Astrocyte (in vitro differentiated cells and primary cell): ENCODE measurements around the gene CYP4X1. TPM values are rescaled to one million over a fixed set of nuclear protein-coding genes. Genes with fewer than 3 reads are reported as not detected.

Source experiments
- DNase-seq: peaks from one replicate; pipeline ENCODE4 v3.0.0-alpha.2; 2010; ENCODE audit warnings: low read depth
- FAIRE-seq: peaks from 2 replicates; lab custom pipeline; 2011; peaks lifted over from hg19 to GRCh38; lab: Jason Lieb, UNC
- H2AFZ ChIP-seq: 2 replicates; pipeline ENCODE4 v1.6.0; 2012; ENCODE audit warnings: low read depth, low read length, inconsistent platforms
- H3K27ac ChIP-seq: 2 replicates; pipeline ENCODE4 v1.5.1; 2011; ENCODE audit warnings: low read depth, low read length, inconsistent platforms
- H3K27me3 ChIP-seq: 2 replicates; pipeline ENCODE4 v1.6.0; 2011; ENCODE audit warnings: low read length, inconsistent platforms; ENCODE audit not compliant: insufficient read depth
- H3K36me3 ChIP-seq: 2 replicates; pipeline ENCODE4 v1.5.1; 2011; ENCODE audit warnings: low read length, inconsistent platforms; ENCODE audit not compliant: insufficient read depth
- H3K4me1 ChIP-seq: 2 replicates; pipeline ENCODE4 v1.5.1; 2011; ENCODE audit warnings: low read length, inconsistent platforms; ENCODE audit not compliant: insufficient read depth
- H3K4me2 ChIP-seq: 2 replicates; pipeline ENCODE4 v1.6.0; 2012; ENCODE audit warnings: low read length, inconsistent platforms
- H3K4me3 ChIP-seq: 2 replicates; pipeline ENCODE4 v1.5.1; 2011; ENCODE audit warnings: low read depth, mild to moderate bottlenecking, low read length, inconsistent platforms; ENCODE audit not compliant: insufficient read depth
- H3K79me2 ChIP-seq: 2 replicates; pipeline ENCODE4 v1.6.0; 2012; ENCODE audit warnings: mild to moderate bottlenecking, low read length, inconsistent platforms; ENCODE audit not compliant: insufficient read depth
- H3K9ac ChIP-seq: 2 replicates; pipeline ENCODE4 v1.6.0; 2012; ENCODE audit warnings: mild to moderate bottlenecking, low read length, inconsistent platforms
- H3K9me3 ChIP-seq: 2 replicates; pipeline ENCODE4 v1.5.1; 2012; ENCODE audit warnings: low read depth, mild to moderate bottlenecking, low read length, inconsistent platforms; ENCODE audit not compliant: insufficient read depth
- H4K20me1 ChIP-seq: 2 replicates; pipeline ENCODE4 v1.6.0; 2012; ENCODE audit warnings: low read length, inconsistent platforms; ENCODE audit not compliant: insufficient read depth
- H3K27ac Mint-ChIP-seq: one replicate; pipeline ENCODE4 v1.8.0; 2021; ENCODE audit warnings: mild to moderate bottlenecking, mixed read lengths; ENCODE audit not compliant: unreplicated experiment
- H3K27me3 Mint-ChIP-seq: one replicate; pipeline ENCODE4 v1.8.0; 2021; ENCODE audit warnings: low read depth, mixed read lengths; ENCODE audit not compliant: unreplicated experiment
- H3K36me3 Mint-ChIP-seq: one replicate; pipeline ENCODE4 v1.8.0; 2021; ENCODE audit warnings: low read depth, mixed read lengths; ENCODE audit not compliant: unreplicated experiment
- H3K4me1 Mint-ChIP-seq: one replicate; pipeline ENCODE4 v1.8.0; 2021; ENCODE audit warnings: low read depth, mixed read lengths; ENCODE audit not compliant: unreplicated experiment
- H3K4me3 Mint-ChIP-seq: one replicate; pipeline ENCODE4 v1.8.0; 2021; ENCODE audit warnings: mild to moderate bottlenecking, moderate library complexity, mixed read lengths; ENCODE audit not compliant: unreplicated experiment
- H3K9me3 Mint-ChIP-seq: one replicate; pipeline ENCODE4 v1.8.0; 2021; ENCODE audit warnings: mild to moderate bottlenecking, mixed read lengths; ENCODE audit not compliant: unreplicated experiment
- EZH2 ChIP-seq: IDR thresholded peaks from 2 replicates; pipeline ENCODE4 v1.6.1; 2012; ENCODE audit warnings: mild to moderate bottlenecking, low read length, inconsistent platforms; ENCODE audit not compliant: insufficient read depth
- total RNA-seq: library from RNA; stranded (reverse); gene quantifications from 2 replicates; pipeline ENCODE4 v1.2.1, GENCODE V29; 2021
- TF ChIP-seq, protein P1 (sequence below): IDR thresholded peaks from 2 replicates; pipeline ENCODE4 v1.5.1; 2011; ENCODE audit warnings: low read depth, mild to moderate bottlenecking, inconsistent platforms, low read length, moderate library complexity; ENCODE audit not compliant: insufficient read depth

The CYP4X1 gene
- total RNA-seq, 1 donor from 2014 or later: not detected

DNA sequence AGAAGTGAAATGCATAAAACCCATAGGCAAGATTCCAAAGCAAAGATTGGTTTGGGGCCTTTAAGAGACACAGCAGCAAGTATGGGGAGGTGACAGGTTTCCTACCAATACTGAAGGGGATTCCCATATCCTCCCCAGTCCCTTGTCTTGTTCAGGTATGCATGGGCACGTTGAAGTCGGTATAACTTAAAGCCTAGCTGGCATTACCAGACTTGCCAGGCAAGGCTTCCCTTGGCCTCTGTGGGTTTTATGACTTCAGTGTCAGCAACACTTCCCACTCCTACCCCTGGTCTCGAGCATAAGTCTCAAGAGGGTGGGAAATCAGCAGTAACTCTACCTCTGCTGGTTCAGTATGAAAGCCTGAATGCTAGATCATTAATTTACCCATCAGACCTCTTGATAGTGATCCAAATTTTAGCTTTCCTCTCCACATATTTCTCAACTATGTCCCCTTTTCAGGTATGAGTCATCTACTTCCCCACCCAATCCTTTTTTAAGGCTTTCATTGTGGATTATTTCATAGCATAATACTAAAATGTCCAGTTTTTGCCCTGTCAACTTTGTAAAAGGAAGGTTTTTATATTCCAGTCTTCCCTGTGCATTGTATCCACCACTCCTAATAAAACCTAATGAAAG is 6.8 kb downstream of the CYP4X1 start:
- DNase-seq (no peak), FAIRE-seq (no peak)
- Histone ChIP-seq H3K27me3 (peaks cover under 1% of the 10 kb centered on the region), H3K9ac (no peak overlapping the region), H3K27ac (no peak overlapping the region), H3K4me1 (peaks cover 9% of the 10 kb centered on the region), H3K9me3 (no peaks in the 10 kb centered on the region), H3K36me3 (no peaks in the 10 kb centered on the region), H4K20me1 (no peaks in the 10 kb centered on the region), H3K79me2 (no peaks in the 10 kb centered on the region), H3K4me2 (no peak overlapping the region), H2AFZ (no peak overlapping the region), H3K4me3 (no peak overlapping the region)
- H3K36me3 Mint-ChIP-seq: peaks cover 2% of the 10 kb centered on the region
- no peak overlapping the region for H3K4me3 Mint-ChIP-seq
- H3K27ac Mint-ChIP-seq: no peak overlapping the region
- peaks cover 4% of the 10 kb centered on the region for H3K4me1 Mint-ChIP-seq
- no peaks in the 10 kb centered on the region for H3K9me3 Mint-ChIP-seq
- TF ChIP-seq EZH2: no peak
- TF ChIP-seq, protein P1, sequence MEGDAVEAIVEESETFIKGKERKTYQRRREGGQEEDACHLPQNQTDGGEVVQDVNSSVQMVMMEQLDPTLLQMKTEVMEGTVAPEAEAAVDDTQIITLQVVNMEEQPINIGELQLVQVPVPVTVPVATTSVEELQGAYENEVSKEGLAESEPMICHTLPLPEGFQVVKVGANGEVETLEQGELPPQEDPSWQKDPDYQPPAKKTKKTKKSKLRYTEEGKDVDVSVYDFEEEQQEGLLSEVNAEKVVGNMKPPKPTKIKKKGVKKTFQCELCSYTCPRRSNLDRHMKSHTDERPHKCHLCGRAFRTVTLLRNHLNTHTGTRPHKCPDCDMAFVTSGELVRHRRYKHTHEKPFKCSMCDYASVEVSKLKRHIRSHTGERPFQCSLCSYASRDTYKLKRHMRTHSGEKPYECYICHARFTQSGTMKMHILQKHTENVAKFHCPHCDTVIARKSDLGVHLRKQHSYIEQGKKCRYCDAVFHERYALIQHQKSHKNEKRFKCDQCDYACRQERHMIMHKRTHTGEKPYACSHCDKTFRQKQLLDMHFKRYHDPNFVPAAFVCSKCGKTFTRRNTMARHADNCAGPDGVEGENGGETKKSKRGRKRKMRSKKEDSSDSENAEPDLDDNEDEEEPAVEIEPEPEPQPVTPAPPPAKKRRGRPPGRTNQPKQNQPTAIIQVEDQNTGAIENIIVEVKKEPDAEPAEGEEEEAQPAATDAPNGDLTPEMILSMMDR: no peak
- peaks cover 19% of the 10 kb centered on the region for H3K27me3 Mint-ChIP-seq

DNA sequence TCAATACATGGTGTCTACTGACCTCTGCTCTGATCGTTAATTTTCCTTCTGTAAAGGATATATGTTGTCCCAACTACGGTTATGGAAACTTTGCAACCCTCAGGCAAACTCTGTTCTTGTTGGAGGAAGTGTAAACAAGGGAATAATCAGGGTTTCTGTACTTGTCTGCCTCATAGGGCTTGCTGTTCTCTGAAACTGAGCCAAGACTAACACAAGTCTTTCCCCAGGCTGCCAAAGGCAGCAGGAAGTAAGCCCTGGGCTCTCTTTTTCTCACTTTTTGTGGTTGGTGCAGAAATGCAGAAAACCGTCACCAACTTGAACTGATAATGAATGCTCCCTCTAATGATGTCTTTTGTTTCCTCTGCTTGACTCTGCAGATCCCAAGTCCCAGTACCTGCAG is 7.6 kb downstream of the CYP4X1 start:
- peaks cover 9% of the 10 kb centered on the region for H3K4me1 ChIP-seq
- DNase-seq (peak; percentile 6), FAIRE-seq (no peak)
- no peaks in the 10 kb centered on the region for H3K9me3 ChIP-seq
- Mint-ChIP-seq H3K9me3 (no peaks in the 10 kb centered on the region), H3K36me3 (peaks cover 2% of the 10 kb centered on the region), H3K4me3 (no peak overlapping the region), H3K27ac (no peak overlapping the region), H3K27me3 (peaks cover 15% of the 10 kb centered on the region), H3K4me1 (peaks cover 4% of the 10 kb centered on the region)
- H3K79me2 ChIP-seq: no peaks in the 10 kb centered on the region
- H3K4me2 ChIP-seq: peak overlapping the region; percentile 14
- no peak overlapping the region for H3K9ac ChIP-seq
- no peak overlapping the region for H2AFZ ChIP-seq
- H3K36me3 ChIP-seq: no peaks in the 10 kb centered on the region
- peaks cover 3% of the 10 kb centered on the region for H3K27me3 ChIP-seq
- no peak overlapping the region for H3K27ac ChIP-seq
- no peak overlapping the region for H3K4me3 ChIP-seq
- no peak for TF ChIP-seq EZH2
- TF ChIP-seq, protein P1: no peak
- H4K20me1 ChIP-seq: no peaks in the 10 kb centered on the region

DNA sequence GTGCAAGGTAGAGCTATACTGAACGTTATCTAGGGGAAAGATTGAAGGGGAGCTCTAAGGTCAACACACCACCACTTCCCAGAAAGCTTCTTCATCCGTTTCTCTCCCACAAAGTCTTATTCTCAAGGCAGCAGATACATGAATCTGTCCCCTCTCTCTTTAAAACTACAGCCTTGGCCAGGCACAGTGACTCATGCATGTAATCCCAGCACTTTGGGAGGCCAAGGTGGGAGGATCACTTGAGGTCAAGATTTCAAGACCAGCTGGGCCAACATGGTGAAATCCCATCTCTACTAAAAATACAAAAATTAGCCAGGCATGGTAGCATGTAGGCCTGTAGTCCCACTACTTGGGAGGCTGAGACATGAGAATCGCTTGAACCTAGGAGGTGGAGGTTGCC is 8.1 kb downstream of the CYP4X1 start:
- Histone ChIP-seq H3K27me3 (peaks cover 3% of the 10 kb centered on the region), H3K36me3 (no peaks in the 10 kb centered on the region), H3K79me2 (no peaks in the 10 kb centered on the region), H3K27ac (no peak overlapping the region), H3K9me3 (no peaks in the 10 kb centered on the region), H3K4me1 (peaks cover 9% of the 10 kb centered on the region), H3K9ac (no peak overlapping the region), H3K4me2 (peak overlapping the region; percentile 14), H3K4me3 (no peak overlapping the region), H2AFZ (no peak overlapping the region), H4K20me1 (no peaks in the 10 kb centered on the region)
- FAIRE-seq: no peak
- Mint-ChIP-seq H3K4me1 (peaks cover 4% of the 10 kb centered on the region), H3K36me3 (peaks cover 2% of the 10 kb centered on the region), H3K27me3 (peaks cover 15% of the 10 kb centered on the region), H3K4me3 (no peak overlapping the region), H3K27ac (no peak overlapping the region), H3K9me3 (no peaks in the 10 kb centered on the region)
- TF ChIP-seq EZH2: no peak
- TF ChIP-seq, protein P1: no peak
- no peak for DNase-seq
